CD4-positive, alpha-beta T cell (primary cell): ENCODE results near the gene SHROOM2. TPM values are rescaled to one million over a fixed set of nuclear protein-coding genes. Genes with fewer than 3 reads are reported as not detected.

ENCODE experiments used
- ATAC-seq: fragments of 200-7000 bp; cut with Tn5 transposase; one replicate; pipeline ENCODE4 v1.10.0; 2022; ENCODE audit warnings: mild to moderate bottlenecking; ENCODE audit not compliant: poor library complexity
- CTCF ChIA-PET: fragments of 350-600 bp; sonication (Branson Sonifier 250); formaldehyde crosslinking; loops from one replicate; lab custom pipeline; 2021; ENCODE audit warnings: antibody characterized with exemption, inconsistent platforms; lab: Charles Lee
- POLR2A ChIA-PET: fragments of 350-600 bp; sonication (Branson Sonifier 250); formaldehyde crosslinking; loops from one replicate; lab custom pipeline; 2021; ENCODE audit warnings: antibody characterized with exemption, inconsistent platforms; lab: Charles Lee
- DNase-seq, 14 experiments: peaks; one replicate each; pipeline ENCODE4 v3.0.0-alpha.2; 2013 to 2020; ENCODE audit warnings: mixed read lengths in 2 of 14
- H3K27ac ChIP-seq, 2 donors: one replicate each; pipeline versions ENCODE4 v1.5.1 to v1.7.0; 2013; ENCODE audit warnings: low read length in 2 of 2, low read depth in 1 of 2, mild to moderate bottlenecking in 1 of 2
- H3K27me3 ChIP-seq, 2 experiments: 1 replicate in 1 of 2; 2 replicates in 1 of 2; pipeline versions ENCODE4 v1.6.1 to v1.7.0; 2013; ENCODE audit warnings: low read length in 2 of 2, control low read depth in 1 of 2, mild to moderate bottlenecking in 1 of 2, moderate library complexity in 1 of 2; ENCODE audit not compliant: insufficient read depth in 2 of 2, control insufficient read depth in 1 of 2
- H3K36me3 ChIP-seq: one replicate; pipeline ENCODE4 v1.6.1; 2013; ENCODE audit warnings: low read length, control low read depth; ENCODE audit not compliant: insufficient read depth
- H3K4me1 ChIP-seq: one replicate; pipeline ENCODE4 v1.6.1; 2013; ENCODE audit warnings: low read length, control low read depth; ENCODE audit not compliant: insufficient read depth
- H3K4me3 ChIP-seq: one replicate; pipeline ENCODE4 v1.5.1; 2013; ENCODE audit warnings: mild to moderate bottlenecking, low read length, moderate library complexity
- H3K9me3 ChIP-seq, 2 experiments: 1 replicate in 1 of 2; 2 replicates in 1 of 2; pipeline versions ENCODE4 v1.6.1 to v1.7.0; 2013; ENCODE audit warnings: low read length in 2 of 2, mild to moderate bottlenecking in 2 of 2, control low read depth in 1 of 2, moderate library complexity in 1 of 2; ENCODE audit not compliant: control insufficient read depth in 1 of 2, insufficient read depth in 1 of 2
- H3K27ac Mint-ChIP-seq: one replicate; pipeline ENCODE4 v1.8.0; 2020; ENCODE audit warnings: mixed read lengths
- H3K27me3 Mint-ChIP-seq: one replicate; pipeline ENCODE4 v1.8.0; 2021; ENCODE audit warnings: mixed read lengths
- H3K36me3 Mint-ChIP-seq: one replicate; pipeline ENCODE4 v1.8.0; 2021; ENCODE audit warnings: low read depth, mixed read lengths
- H3K4me1 Mint-ChIP-seq: one replicate; pipeline ENCODE4 v1.8.0; 2021; ENCODE audit warnings: low read depth, mixed read lengths
- H3K4me3 Mint-ChIP-seq: one replicate; pipeline ENCODE4 v1.8.0; 2020; ENCODE audit warnings: mild to moderate bottlenecking, mixed read lengths
- H3K9me3 Mint-ChIP-seq: one replicate; pipeline ENCODE4 v1.8.0; 2020; ENCODE audit warnings: mixed read lengths
- intact Hi-C, 2 experiments: fragments of 100-400 bp; cut with DNase I in 1 of 2; cut with micrococcal nuclease in 1 of 2; formaldehyde crosslinking; loops; one replicate each; pipeline versions ENCODE4 v1.15.1 to v1.9.0; 2023 to 2025; cut with DNase I, micrococcal nuclease
- total RNA-seq, 174 experiments: library from RNA in 2 of 174; stranded (reverse) in 2 of 174; gene quantifications; one replicate each; pipeline ENCODE4 v1.2.3 and lab custom pipeline; 2021 to 2026
- TF ChIP-seq, protein P1 (sequence below): fragments of 200-600 bp; IDR thresholded peaks from one replicate; pipeline ENCODE4 v1.8.0; 2022; ENCODE audit warnings: antibody characterized with exemption, mild to moderate bottlenecking

SHROOM2 gene
- total RNA-seq, 2 experiments from 2014 or later: not detected

DNA sequence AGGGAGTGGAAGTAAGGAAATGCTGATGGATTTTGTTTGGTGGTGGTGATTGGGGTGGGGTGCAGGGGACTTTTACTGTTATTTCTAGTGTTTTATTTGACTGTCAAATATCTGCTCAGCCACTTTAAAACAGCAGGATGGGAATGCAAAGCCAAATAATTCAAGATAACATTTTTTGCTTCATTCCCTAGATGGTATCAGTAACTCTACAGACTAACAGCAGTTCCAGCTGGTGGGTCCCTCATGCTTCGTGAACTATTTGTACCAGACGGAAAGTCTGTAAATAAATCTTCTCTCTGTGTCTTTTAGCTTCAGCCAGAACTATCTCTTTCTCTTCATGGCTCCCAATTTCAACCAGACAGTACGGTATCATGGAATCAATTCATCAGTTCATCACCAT, 48.1 kb upstream of the SHROOM2 start:
- Mint-ChIP-seq H3K36me3 (no peaks in the 10 kb centered on the region), H3K27me3 (peaks cover 6% of the 10 kb centered on the region), H3K4me1 (no peaks in the 10 kb centered on the region), H3K27ac (no peak overlapping the region), H3K9me3 (no peaks in the 10 kb centered on the region), H3K4me3 (no peak overlapping the region)
- intact Hi-C loops: no loop called here
- ChIA-PET POLR2A (no interaction called here), CTCF (no interaction called here)
- Histone ChIP-seq H3K4me1 (no peaks in the 10 kb centered on the region), H3K27me3 (peaks cover 0 to 5% of the 10 kb centered on the region in 2 experiments), H3K36me3 (no peaks in the 10 kb centered on the region), H3K9me3 (no peaks in the 10 kb centered on the region), H3K27ac (no peak overlapping the region), H3K4me3 (no peak overlapping the region)
- no peak for DNase-seq
- no peak for ATAC-seq
- TF ChIP-seq, protein P1, sequence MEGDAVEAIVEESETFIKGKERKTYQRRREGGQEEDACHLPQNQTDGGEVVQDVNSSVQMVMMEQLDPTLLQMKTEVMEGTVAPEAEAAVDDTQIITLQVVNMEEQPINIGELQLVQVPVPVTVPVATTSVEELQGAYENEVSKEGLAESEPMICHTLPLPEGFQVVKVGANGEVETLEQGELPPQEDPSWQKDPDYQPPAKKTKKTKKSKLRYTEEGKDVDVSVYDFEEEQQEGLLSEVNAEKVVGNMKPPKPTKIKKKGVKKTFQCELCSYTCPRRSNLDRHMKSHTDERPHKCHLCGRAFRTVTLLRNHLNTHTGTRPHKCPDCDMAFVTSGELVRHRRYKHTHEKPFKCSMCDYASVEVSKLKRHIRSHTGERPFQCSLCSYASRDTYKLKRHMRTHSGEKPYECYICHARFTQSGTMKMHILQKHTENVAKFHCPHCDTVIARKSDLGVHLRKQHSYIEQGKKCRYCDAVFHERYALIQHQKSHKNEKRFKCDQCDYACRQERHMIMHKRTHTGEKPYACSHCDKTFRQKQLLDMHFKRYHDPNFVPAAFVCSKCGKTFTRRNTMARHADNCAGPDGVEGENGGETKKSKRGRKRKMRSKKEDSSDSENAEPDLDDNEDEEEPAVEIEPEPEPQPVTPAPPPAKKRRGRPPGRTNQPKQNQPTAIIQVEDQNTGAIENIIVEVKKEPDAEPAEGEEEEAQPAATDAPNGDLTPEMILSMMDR: no peak

DNA sequence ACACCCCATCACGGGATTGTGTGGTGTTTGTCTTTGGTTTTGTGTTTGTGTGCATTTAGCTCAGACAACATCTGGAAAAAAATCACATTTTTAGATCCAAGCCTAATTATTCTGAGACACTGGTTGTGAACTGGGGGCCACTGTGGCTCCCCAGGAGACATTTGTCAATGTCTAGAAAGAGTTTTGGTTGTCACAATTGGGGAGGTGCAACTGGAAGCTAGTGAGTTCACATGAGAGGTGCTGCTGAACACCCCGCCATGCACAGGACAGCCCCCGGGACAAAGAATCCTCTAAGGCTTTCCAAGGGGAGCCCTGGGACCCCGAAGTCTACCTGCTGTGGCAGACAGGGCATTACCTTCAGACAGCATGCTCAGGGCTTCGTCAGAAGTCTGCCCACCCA, 47.1 kb upstream of the SHROOM2 start:
- POLR2A ChIA-PET: no interaction called here
- no peak for ATAC-seq
- H3K36me3 Mint-ChIP-seq: no peaks in the 10 kb centered on the region
- no peak overlapping the region for H3K27ac ChIP-seq
- DNase-seq: no peak
- no peak overlapping the region for H3K4me3 ChIP-seq
- TF ChIP-seq, protein P1: no peak
- no peaks in the 10 kb centered on the region for H3K9me3 ChIP-seq
- H3K27me3 ChIP-seq: peaks cover 0 to 5% of the 10 kb centered on the region in 2 experiments
- H3K4me1 ChIP-seq: no peaks in the 10 kb centered on the region
- H3K4me1 Mint-ChIP-seq: no peaks in the 10 kb centered on the region
- no peaks in the 10 kb centered on the region for H3K9me3 Mint-ChIP-seq
- no peak overlapping the region for H3K27ac Mint-ChIP-seq
- CTCF ChIA-PET: no interaction called here
- intact Hi-C loops: no loop called here
- H3K36me3 ChIP-seq: no peaks in the 10 kb centered on the region
- no peak overlapping the region for H3K4me3 Mint-ChIP-seq
- H3K27me3 Mint-ChIP-seq: peaks cover 4% of the 10 kb centered on the region

GRCh38 chrX:9745417-9746115, 40.7 kb upstream of the SHROOM2 start:
- H3K27ac ChIP-seq: no peak overlapping the region
- intact Hi-C loops: no loop called here
- H3K4me3 ChIP-seq: no peak overlapping the region
- Mint-ChIP-seq H3K9me3 (peaks cover 5% of the 10 kb centered on the region), H3K4me3 (no peak overlapping the region), H3K4me1 (peaks cover 7% of the 10 kb centered on the region), H3K36me3 (no peaks in the 10 kb centered on the region), H3K27ac (no peak overlapping the region), H3K27me3 (no peaks in the 10 kb centered on the region)
- no peaks in the 10 kb centered on the region for H3K27me3 ChIP-seq
- no peak for ATAC-seq
- ChIA-PET POLR2A (no interaction called here), CTCF (no interaction called here)
- TF ChIP-seq, protein P1: no peak
- peaks cover 0 to 18% of the 10 kb centered on the region in 2 experiments for H3K9me3 ChIP-seq
- peaks cover 8% of the 10 kb centered on the region for H3K4me1 ChIP-seq
- no peaks in the 10 kb centered on the region for H3K36me3 ChIP-seq
- no peak for DNase-seq
